ENCODE measurements around the gene PRPF4.

The PRPF4 gene

DNA sequence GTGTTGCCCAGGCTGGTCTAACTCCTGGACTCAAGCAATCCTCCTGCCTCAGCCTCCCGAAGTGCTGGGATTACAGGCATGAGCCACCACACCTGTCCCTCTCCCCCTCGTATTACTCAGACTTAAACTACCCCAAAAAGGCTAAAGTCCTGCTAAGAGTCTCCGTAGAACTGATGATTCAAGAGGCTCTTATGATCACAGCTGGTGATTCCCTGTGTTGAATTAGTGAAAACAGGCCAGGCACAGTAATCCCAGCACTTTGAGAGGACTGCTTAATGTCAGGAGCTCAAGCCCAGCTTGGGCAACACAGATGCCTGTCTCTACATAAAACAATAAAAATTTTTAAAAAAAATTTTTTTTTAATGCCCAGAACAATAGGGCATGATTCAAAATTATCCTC, 9.3 kb upstream of the PRPF4 start:
- no peaks in the 10 kb centered on the region for H3K4me1 ChIP-seq (ENCODE audit: insufficient read depth, poor library complexity, severe bottlenecking)
- H3K4me3 ChIP-seq (ENCODE audit: severe bottlenecking) = no peak overlapping the region
- H3K36me3 ChIP-seq (ENCODE audit: low read depth) = peaks cover 44% of the 10 kb centered on the region
- TF ChIP-seq, protein P1, sequence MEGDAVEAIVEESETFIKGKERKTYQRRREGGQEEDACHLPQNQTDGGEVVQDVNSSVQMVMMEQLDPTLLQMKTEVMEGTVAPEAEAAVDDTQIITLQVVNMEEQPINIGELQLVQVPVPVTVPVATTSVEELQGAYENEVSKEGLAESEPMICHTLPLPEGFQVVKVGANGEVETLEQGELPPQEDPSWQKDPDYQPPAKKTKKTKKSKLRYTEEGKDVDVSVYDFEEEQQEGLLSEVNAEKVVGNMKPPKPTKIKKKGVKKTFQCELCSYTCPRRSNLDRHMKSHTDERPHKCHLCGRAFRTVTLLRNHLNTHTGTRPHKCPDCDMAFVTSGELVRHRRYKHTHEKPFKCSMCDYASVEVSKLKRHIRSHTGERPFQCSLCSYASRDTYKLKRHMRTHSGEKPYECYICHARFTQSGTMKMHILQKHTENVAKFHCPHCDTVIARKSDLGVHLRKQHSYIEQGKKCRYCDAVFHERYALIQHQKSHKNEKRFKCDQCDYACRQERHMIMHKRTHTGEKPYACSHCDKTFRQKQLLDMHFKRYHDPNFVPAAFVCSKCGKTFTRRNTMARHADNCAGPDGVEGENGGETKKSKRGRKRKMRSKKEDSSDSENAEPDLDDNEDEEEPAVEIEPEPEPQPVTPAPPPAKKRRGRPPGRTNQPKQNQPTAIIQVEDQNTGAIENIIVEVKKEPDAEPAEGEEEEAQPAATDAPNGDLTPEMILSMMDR (IDR thresholded peaks at IDR 0.05; ENCODE audit: poor library complexity, severe bottlenecking) = no peak
- DNase-seq (ENCODE audit: low spot score) (no peak), ATAC-seq (ENCODE audit: low read depth) (no peak)
- H3K9me3 ChIP-seq (ENCODE audit: severe bottlenecking) = no peaks in the 10 kb centered on the region
- H3K27ac ChIP-seq (ENCODE audit: poor library complexity, severe bottlenecking) = no peak overlapping the region
- H3K27me3 ChIP-seq (ENCODE audit: insufficient read depth, poor library complexity, severe bottlenecking) = no peaks in the 10 kb centered on the region

DNA sequence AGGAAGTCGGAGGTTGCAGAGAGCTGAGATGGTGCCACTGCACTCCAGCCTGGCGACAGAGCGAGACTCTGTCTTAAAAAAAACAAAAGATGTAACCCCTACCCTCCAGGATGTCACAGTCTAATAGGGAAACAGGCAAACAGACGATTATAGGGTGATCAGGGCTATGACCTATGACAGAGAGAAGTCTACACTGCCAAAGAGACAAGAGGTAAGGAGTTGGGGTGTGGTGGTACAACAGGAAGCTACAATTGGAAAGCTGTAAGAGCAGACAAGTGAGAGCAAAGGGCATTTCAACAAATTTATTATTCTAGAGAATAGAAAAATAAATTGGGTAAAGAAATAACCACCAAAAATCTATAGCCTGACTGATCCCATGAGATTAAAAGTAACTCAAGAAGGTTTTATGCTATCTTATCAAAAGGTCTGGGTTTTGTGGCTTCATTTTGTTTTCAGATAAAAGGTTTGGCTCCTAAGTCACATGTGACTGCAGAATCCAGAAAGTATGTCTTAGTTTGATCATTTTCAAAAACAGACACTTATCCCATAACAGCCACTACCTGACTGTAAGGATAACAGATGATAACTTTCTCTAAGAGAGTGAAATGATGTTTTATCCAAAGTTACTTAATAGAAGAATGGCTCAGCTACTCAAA, 7.4 kb upstream of the PRPF4 start:
- no peak for ATAC-seq (ENCODE audit: low read depth)
- Histone ChIP-seq H3K4me3 (ENCODE audit: severe bottlenecking) (no peak overlapping the region), H3K27me3 (ENCODE audit: insufficient read depth, poor library complexity, severe bottlenecking) (no peaks in the 10 kb centered on the region), H3K4me1 (ENCODE audit: insufficient read depth, poor library complexity, severe bottlenecking) (no peaks in the 10 kb centered on the region), H3K36me3 (ENCODE audit: low read depth) (peaks cover 56% of the 10 kb centered on the region), H3K9me3 (ENCODE audit: severe bottlenecking) (no peaks in the 10 kb centered on the region), H3K27ac (ENCODE audit: poor library complexity, severe bottlenecking) (no peak overlapping the region)
- no peak for DNase-seq (ENCODE audit: low spot score)
- TF ChIP-seq, protein P1 (IDR thresholded peaks at IDR 0.05; ENCODE audit: poor library complexity, severe bottlenecking) = no peak

DNA sequence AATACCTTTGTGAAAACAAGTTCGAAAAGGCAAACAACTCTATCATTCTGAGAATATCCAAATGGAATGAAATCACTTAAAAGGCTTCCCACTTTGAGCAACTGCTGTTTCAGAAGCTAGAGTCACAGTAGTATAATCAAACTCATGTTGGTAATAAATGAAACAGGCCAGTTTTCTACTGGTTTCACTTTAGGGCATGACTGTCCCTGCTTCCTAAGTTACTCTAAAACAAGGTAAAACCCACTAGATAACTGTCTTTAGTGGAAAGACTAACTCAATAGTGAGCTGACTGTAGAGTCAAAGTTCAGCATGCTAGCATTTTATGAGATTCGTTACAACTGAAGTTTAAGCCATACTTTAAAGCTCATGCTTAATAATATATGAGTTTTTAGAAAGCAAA, 6.1 kb upstream of the PRPF4 start:
- ATAC-seq (ENCODE audit: low read depth) (no peak), DNase-seq (ENCODE audit: low spot score) (no peak)
- Histone ChIP-seq H3K27me3 (ENCODE audit: insufficient read depth, poor library complexity, severe bottlenecking) (no peaks in the 10 kb centered on the region), H3K36me3 (ENCODE audit: low read depth) (peaks cover 65% of the 10 kb centered on the region), H3K4me3 (ENCODE audit: severe bottlenecking) (no peak overlapping the region), H3K9me3 (ENCODE audit: severe bottlenecking) (no peaks in the 10 kb centered on the region), H3K27ac (ENCODE audit: poor library complexity, severe bottlenecking) (no peak overlapping the region), H3K4me1 (ENCODE audit: insufficient read depth, poor library complexity, severe bottlenecking) (peaks cover 5% of the 10 kb centered on the region)
- TF ChIP-seq, protein P1 (IDR thresholded peaks at IDR 0.05; ENCODE audit: poor library complexity, severe bottlenecking) = no peak

DNA sequence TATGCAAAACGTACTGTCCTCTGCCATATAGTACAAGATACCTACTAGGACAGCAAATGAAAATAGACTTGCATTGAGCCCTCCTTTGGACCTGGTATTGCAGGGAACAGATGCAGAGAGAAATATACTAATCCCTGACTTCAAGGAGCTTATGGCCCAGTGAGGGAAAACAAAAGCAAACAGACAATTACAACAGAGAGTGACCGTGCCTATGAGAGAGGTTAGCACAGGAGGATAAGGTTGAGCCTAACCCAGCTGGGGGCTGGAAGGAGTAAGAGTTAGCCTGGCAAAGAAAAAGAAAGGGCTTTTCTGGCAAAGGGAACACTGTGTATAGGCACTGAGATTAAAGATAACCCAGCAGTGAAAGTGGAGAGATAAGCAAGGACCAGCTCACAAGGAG, 5.6 kb upstream of the PRPF4 start:
- Histone ChIP-seq H3K36me3 (ENCODE audit: low read depth) (peaks cover 65% of the 10 kb centered on the region), H3K27me3 (ENCODE audit: insufficient read depth, poor library complexity, severe bottlenecking) (no peaks in the 10 kb centered on the region), H3K4me1 (ENCODE audit: insufficient read depth, poor library complexity, severe bottlenecking) (peaks cover 5% of the 10 kb centered on the region), H3K4me3 (ENCODE audit: severe bottlenecking) (no peak overlapping the region), H3K27ac (ENCODE audit: poor library complexity, severe bottlenecking) (no peak overlapping the region), H3K9me3 (ENCODE audit: severe bottlenecking) (no peaks in the 10 kb centered on the region)
- TF ChIP-seq, protein P1 (IDR thresholded peaks at IDR 0.05; ENCODE audit: poor library complexity, severe bottlenecking) = no peak
- DNase-seq (ENCODE audit: low spot score) (no peak), ATAC-seq (ENCODE audit: low read depth) (no peak)

DNA sequence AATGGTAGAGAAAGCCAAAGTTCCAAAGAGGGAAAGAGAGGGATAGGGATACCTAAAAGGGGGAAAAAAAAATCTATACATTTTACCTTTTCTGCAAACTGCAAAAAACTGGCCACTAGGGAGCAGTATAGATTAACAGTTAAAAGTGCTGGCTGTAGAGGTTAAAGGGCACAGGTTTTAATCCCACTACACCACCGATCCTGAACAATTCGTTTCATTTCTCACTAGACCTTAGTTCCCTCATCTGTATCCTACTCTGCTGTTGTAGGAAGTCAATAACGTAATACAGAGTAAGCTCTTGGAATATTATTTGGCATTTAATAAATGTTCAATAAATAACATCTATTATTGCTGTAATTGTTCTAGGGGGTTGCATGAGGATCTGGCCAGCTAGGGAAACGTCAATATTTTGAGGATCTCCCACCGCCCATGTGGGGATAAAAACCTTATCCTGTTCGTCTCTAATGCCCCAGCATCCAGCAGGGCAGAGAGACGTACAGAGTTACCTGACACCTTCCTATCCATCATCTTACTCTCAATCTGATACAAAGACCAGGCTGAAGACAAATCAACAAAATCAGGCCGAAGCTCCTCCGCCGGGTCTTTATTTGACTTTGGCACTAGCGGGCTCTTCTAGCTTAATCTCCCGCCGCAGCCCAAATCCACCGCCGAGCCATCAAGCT, 843 bp upstream of the PRPF4 start:
- TF ChIP-seq, protein P1 (IDR thresholded peaks at IDR 0.05; ENCODE audit: poor library complexity, severe bottlenecking) = peak; percentile 87
- H3K4me1 ChIP-seq (ENCODE audit: insufficient read depth, poor library complexity, severe bottlenecking) = peaks cover 11% of the 10 kb centered on the region
- H3K36me3 ChIP-seq (ENCODE audit: low read depth) = peaks cover 76% of the 10 kb centered on the region
- no peaks in the 10 kb centered on the region for H3K9me3 ChIP-seq (ENCODE audit: severe bottlenecking)
- H3K27ac ChIP-seq (ENCODE audit: poor library complexity, severe bottlenecking) = peak overlapping the region; percentile 59
- no peak for DNase-seq (ENCODE audit: low spot score)
- H3K4me3 ChIP-seq (ENCODE audit: severe bottlenecking) = peak overlapping the region; percentile 83
- H3K27me3 ChIP-seq (ENCODE audit: insufficient read depth, poor library complexity, severe bottlenecking) = no peaks in the 10 kb centered on the region
- peak; percentile 13 for ATAC-seq (ENCODE audit: low read depth)
